ENCODE results near the gene KCND1.
A peak's percentile ranks its signal among the peaks of the same experiment; 100 is the strongest.

KCND1 gene

GRCh38 chrX:48974574-48974973 lies 2.9 kb upstream of the KCND1 start:
- no peak for DNase-seq

- no peak for DNase-seq
Observed at GRCh38 chrX:48974033-48974432, 2.4 kb upstream of the KCND1 start.

GRCh38 chrX:48972220-48973164 lies 848 bp upstream of the KCND1 start:
- peak; percentile 58 for DNase-seq

- DNase-seq: no peak
Observed at GRCh38 chrX:48969471-48969870, 2.2 kb downstream of the KCND1 start.

GRCh38 chrX:48968377-48968776 lies 3.3 kb downstream of the KCND1 start:
- no peak for DNase-seq

GRCh38 chrX:48966796-48967579 lies 4.7 kb downstream of the KCND1 start:
- DNase-seq: peak; percentile 45

GRCh38 chrX:48965959-48966358 lies 5.7 kb downstream of the KCND1 start:
- DNase-seq: no peak

GRCh38 chrX:48961585-48962091 lies 10.0 kb downstream of the KCND1 start:
- no peak for DNase-seq

GRCh38 chrX:48960291-48960690 lies 11.4 kb downstream of the KCND1 start:
- no peak for DNase-seq

GRCh38 chrX:48958635-48959094 lies 13.0 kb downstream of the KCND1 start:
- DNase-seq: peak; percentile 59

- DNase-seq: peak; percentile 99
Observed at GRCh38 chrX:48957827-48958634, 13.6 kb downstream of the KCND1 start.

GRCh38 chrX:48957477-48957826 lies 14.2 kb downstream of the KCND1 start, which contains the start of gene OTUD5:
Gene OTUD5 (minus strand): TSS chrX:48957607. CDS start chrX:48957570, 37 bp downstream.
- DNase-seq: peak; percentile 69

GRCh38 chrX:48956728-48957414 lies 14.8 kb downstream of the KCND1 start:
- no peak for DNase-seq

- no peak for DNase-seq
Observed at GRCh38 chrX:48948589-48948988, 23.1 kb downstream of the KCND1 start.

- peak; percentile 44 for DNase-seq
Observed at GRCh38 chrX:48945517-48946348, 25.9 kb downstream of the KCND1 start.

GRCh38 chrX:48942895-48943294 lies 28.7 kb downstream of the KCND1 start:
- no peak for DNase-seq

GRCh38 chrX:48940404-48940955 lies 31.2 kb downstream of the KCND1 start:
- no peak for DNase-seq

- no peak for DNase-seq
Observed at GRCh38 chrX:48939524-48940228, 32.0 kb downstream of the KCND1 start.

GRCh38 chrX:48938721-48939425 lies 32.8 kb downstream of the KCND1 start:
- no peak for DNase-seq

Measured in fibroblast of skin of scalp (primary cell).